ENCODE results near the gene CYP19A1. TPM values are rescaled to one million over a fixed set of nuclear protein-coding genes. Genes with fewer than 3 reads are reported as not detected.

Gene CYP19A1
- total and polyA plus RNA-seq, 2 donors (not counting 1 experiment from before 2014, with no cell fraction given) = not detected

- intact Hi-C loops (cut with micrococcal nuclease) = no loop called here
- POLR2A ChIA-PET = no interaction called here
- Histone ChIP-seq H2AFZ (ENCODE audit: insufficient read depth, low read depth, low read length, poor library complexity, severe bottlenecking) (no peak overlapping the region), H3K36me3 (replicated peaks in 1 of 2; ENCODE audit: control extremely low read depth in 1 of 2, control insufficient read depth in 1 of 2, extremely low read depth in 1 of 2, insufficient read depth in 2 of 2, low read length in 1 of 2) (no peaks in the 10 kb centered on the region), H3K9ac (ENCODE audit: low read length) (no peak overlapping the region), H3K4me1 (ENCODE audit: control insufficient read depth in 2 of 2, insufficient read depth in 2 of 2, low read length in 2 of 2) (no peaks in the 10 kb centered on the region), H3K4me3 (ENCODE audit: control extremely low read depth in 1 of 5, extremely low read depth in 1 of 5, insufficient read depth in 1 of 5, low read depth in 2 of 5, low read length in 4 of 5) (no peak overlapping the region), H3K27ac (ENCODE audit: low read length in 2 of 2) (no peak overlapping the region), H3K4me2 (replicated peaks; ENCODE audit: low read depth, low read length, poor library complexity, severe bottlenecking) (no peak overlapping the region), H4K20me1 (ENCODE audit: control insufficient read depth, insufficient read depth, low read length, poor library complexity, severe bottlenecking) (no peaks in the 10 kb centered on the region), H3K27me3 (replicated peaks in 1 of 4; ENCODE audit: control extremely low read depth in 1 of 4, control insufficient read depth in 3 of 4, insufficient read depth in 4 of 4, low read length in 3 of 4) (peaks cover 0 to 2% (median 1%) of the 10 kb centered on the region in 4 experiments), H3K9me3 (ENCODE audit: control extremely low read depth in 1 of 3, control insufficient read depth in 2 of 3, insufficient read depth in 1 of 3, low read length in 2 of 3) (peaks cover 0 to 5% (median 0%) of the 10 kb centered on the region in 3 donors), H3K79me2 (ENCODE audit: control insufficient read depth, insufficient read depth, low read length) (no peaks in the 10 kb centered on the region)
- Mint-ChIP-seq H3K4me1 (no peaks in the 10 kb centered on the region), H3K9me3 (ENCODE audit: insufficient read depth) (no peaks in the 10 kb centered on the region), H3K27me3 (no peaks in the 10 kb centered on the region), H3K4me3 (no peak overlapping the region), H3K27ac (no peak overlapping the region)
- CTCF ChIA-PET = no interaction called here
- no peak for TF ChIP-seq CTCF (IDR thresholded peaks at IDR 0.05)
- no peak for TF ChIP-seq EZH2 (IDR thresholded peaks at IDR 0.05; ENCODE audit: borderline replicate concordance, insufficient read depth, low read depth, low read length, poor library complexity, severe bottlenecking)
- WGBS (ENCODE audit: insufficient coverage) = 100% methylated on average over 3 of the region's 3 CpGs
- DNase-seq (no peak), ATAC-seq (ENCODE audit: low read depth) (no peak)
Measured at GRCh38 chr15:51325167-51325566, 13.2 kb downstream of the CYP19A1 start.

GRCh38 chr15:51323749-51324148 is 14.6 kb downstream of the CYP19A1 start:
- Mint-ChIP-seq H3K4me3 (no peak overlapping the region), H3K27me3 (peaks cover 3% of the 10 kb centered on the region), H3K27ac (no peak overlapping the region), H3K9me3 (ENCODE audit: insufficient read depth) (no peaks in the 10 kb centered on the region), H3K4me1 (no peaks in the 10 kb centered on the region)
- DNase-seq = no peak
- ChIA-PET CTCF (no interaction called here), POLR2A (no interaction called here)
- H3K36me3 ChIP-seq (replicated peaks in 1 of 2; ENCODE audit: control extremely low read depth in 1 of 2, control insufficient read depth in 1 of 2, extremely low read depth in 1 of 2, insufficient read depth in 2 of 2, low read length in 1 of 2) = no peaks in the 10 kb centered on the region
- H2AFZ ChIP-seq (ENCODE audit: insufficient read depth, low read depth, low read length, poor library complexity, severe bottlenecking) = no peak overlapping the region
- intact Hi-C loops (cut with micrococcal nuclease) = no loop called here
- no peak overlapping the region for H3K9ac ChIP-seq (ENCODE audit: low read length)
- H3K4me2 ChIP-seq (replicated peaks; ENCODE audit: low read depth, low read length, poor library complexity, severe bottlenecking) = no peak overlapping the region
- no peak for ATAC-seq (ENCODE audit: low read depth)
- peaks cover 0 to 2% (median 1%) of the 10 kb centered on the region in 4 experiments for H3K27me3 ChIP-seq (replicated peaks in 1 of 4; ENCODE audit: control extremely low read depth in 1 of 4, control insufficient read depth in 3 of 4, insufficient read depth in 4 of 4, low read length in 3 of 4)
- no peaks in the 10 kb centered on the region for H3K79me2 ChIP-seq (ENCODE audit: control insufficient read depth, insufficient read depth, low read length)
- TF ChIP-seq EZH2 (IDR thresholded peaks at IDR 0.05; ENCODE audit: borderline replicate concordance, insufficient read depth, low read depth, low read length, poor library complexity, severe bottlenecking) (no peak), CTCF (IDR thresholded peaks at IDR 0.05) (no peak)
- H3K27ac ChIP-seq (ENCODE audit: low read length in 2 of 2) = no peak overlapping the region
- H3K4me1 ChIP-seq (ENCODE audit: control insufficient read depth in 2 of 2, insufficient read depth in 2 of 2, low read length in 2 of 2) = no peaks in the 10 kb centered on the region
- H4K20me1 ChIP-seq (ENCODE audit: control insufficient read depth, insufficient read depth, low read length, poor library complexity, severe bottlenecking) = no peaks in the 10 kb centered on the region
- no CpG with 5 or more reads among the region's 7 CpGs for WGBS (ENCODE audit: insufficient coverage)
- H3K4me3 ChIP-seq (ENCODE audit: control extremely low read depth in 1 of 5, extremely low read depth in 1 of 5, insufficient read depth in 1 of 5, low read depth in 2 of 5, low read length in 4 of 5) = no peak overlapping the region
- H3K9me3 ChIP-seq (ENCODE audit: control extremely low read depth in 1 of 3, control insufficient read depth in 2 of 3, insufficient read depth in 1 of 3, low read length in 2 of 3) = peaks cover 0 to under 1% (median 0%) of the 10 kb centered on the region in 3 donors
